ENCODE data around the gene OVOL2.

The OVOL2 gene

DNA sequence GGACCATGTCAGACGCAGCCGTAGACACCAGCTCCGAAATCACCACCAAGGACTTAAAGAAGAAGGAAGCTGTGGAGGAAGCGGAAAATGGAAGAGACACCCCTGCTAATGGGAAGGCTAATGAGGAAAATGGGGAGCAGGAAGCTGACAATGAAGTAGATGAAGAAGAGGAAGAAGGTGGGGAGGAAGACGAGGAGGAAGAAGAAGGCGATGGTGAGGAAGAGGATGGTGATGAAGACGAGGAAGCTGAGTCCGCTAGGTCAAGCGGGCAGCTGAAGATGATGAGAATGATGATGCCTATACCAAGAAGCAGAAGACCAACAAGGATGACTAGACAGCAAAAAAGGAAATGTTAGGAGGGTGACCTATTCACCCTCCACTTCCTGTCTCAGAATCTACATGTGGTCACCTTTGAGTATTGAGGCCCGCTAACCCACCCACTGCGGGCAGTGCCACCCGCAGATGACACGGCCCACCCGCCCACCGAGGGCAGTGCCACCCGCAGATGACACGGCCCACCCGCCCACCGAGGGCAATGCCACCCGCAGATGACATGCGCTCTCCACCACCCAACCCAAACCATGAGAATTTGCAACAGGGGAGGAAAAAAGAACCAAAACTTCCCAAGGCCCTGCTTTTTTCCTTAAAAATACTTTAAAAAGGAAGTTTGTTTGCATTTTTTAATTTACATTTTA lies 45.6 kb downstream of the OVOL2 start:
- DNase-seq, result no peak

DNA sequence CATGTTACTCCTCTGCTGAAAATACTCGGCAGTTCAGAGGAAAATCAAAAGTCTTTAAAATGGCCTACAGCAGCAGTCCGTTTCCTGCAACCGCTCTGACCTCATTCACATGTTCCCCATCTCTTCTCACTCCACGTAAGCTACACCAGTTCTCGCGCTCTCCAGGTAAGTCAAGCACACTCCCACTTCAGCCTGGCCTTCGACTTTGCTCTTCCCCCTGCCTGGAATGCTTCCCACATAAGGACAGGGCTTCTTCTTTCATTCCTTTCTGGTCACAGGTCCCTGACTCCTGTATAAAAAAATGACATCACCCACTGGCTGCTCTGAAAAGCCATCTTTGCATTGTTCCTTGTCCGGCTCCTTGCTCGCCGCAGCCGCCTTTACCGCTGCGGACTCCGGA lies 46.2 kb downstream of the OVOL2 start:
- DNase-seq, result no peak

DNA sequence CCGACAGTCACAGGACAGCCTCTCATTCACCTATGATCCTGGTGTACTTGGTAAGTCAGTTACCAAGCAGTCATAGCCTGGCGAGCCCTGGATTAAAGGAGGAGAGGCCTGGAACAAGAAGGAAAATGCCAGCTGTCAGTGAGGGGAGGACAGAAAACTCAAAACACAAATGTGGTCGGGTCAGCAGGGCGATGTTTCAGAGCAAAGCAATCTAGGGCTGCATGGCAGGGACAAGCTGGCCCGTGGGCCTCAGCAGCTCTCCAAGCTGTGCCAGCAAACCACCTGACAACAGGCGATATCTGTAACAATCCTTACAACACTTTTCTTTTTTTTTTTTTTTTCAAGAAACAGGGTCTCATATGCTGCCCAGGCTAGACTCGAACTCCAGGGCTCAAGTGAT lies 48.6 kb downstream of the OVOL2 start:
- no peak for DNase-seq

DNA sequence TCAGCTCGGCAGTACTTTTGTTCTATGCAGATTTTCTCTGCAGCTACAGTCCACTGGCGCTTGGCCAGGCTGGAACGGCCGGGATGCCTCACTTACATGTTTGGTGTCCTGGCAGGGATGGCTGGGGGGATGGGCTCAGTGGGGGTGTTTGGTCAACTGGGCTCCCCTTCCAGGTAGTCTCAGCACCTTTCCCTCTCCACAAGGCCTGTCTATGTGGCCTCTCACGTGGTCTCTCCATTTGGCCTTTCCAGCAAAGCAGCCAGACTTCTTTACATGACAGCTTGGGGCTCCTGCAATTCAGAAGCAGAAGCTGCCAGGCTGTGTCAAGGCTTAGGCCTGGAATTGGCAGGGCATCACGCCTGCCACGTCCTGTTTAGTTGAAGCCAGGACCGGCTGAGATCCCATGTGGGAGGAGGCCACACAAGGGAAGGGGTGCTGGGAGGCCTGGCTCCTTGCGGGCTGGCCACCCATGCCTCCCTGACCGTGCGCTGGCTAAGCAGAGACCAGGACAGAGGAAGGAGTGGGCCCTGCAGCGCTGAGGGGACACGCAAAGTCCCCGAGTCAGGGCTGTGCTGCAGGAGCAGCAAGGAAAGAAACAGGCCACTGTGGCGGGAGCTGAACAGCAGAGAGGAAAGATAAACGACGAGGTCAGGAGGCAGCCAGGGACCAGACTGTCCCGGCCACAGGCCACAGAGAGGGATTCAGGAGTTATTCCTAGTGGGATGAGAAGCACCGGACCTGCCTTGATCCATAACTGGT lies 50.0 kb downstream of the OVOL2 start:
- DNase-seq, result no peak

DNA sequence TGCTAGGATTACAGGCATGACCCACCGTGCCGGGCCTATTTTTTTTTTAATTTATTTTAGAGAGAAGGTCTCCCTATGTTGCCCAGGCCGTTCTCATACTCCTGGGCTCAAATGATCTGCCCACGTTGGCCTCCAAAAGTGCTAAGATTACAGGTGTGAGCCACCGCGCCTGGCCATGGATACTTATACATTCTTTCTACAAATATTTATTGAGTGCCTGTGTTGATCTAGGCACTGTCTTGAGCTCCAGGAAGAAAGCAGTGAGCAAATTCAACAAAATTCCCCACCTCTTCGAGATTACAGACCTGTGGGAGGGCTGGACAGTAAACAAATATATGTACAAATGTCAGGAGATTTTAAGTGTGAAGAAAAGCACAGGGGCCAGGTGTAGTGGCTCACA lies 51.0 kb downstream of the OVOL2 start:
- DNase-seq, result no peak

DNA sequence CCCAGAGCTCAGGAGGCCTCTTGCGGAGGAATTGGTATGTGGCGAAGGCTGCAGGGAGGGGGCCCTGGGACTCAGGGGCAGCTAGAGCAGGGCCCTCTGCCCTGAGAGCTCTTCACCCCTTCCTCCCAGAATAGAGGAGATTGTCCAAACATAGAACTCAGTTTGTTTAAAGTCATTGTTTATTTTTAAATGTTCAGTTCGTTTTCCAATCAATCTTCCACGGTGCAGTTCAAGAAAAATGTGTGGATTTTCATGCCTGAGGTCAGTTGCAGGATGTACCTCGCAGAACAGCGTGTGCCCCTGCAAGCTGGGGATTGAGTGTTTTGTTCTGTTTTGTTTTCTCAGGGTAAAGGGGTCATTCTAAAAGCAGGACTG lies 51.7 kb downstream of the OVOL2 start:
- no peak for DNase-seq

DNA sequence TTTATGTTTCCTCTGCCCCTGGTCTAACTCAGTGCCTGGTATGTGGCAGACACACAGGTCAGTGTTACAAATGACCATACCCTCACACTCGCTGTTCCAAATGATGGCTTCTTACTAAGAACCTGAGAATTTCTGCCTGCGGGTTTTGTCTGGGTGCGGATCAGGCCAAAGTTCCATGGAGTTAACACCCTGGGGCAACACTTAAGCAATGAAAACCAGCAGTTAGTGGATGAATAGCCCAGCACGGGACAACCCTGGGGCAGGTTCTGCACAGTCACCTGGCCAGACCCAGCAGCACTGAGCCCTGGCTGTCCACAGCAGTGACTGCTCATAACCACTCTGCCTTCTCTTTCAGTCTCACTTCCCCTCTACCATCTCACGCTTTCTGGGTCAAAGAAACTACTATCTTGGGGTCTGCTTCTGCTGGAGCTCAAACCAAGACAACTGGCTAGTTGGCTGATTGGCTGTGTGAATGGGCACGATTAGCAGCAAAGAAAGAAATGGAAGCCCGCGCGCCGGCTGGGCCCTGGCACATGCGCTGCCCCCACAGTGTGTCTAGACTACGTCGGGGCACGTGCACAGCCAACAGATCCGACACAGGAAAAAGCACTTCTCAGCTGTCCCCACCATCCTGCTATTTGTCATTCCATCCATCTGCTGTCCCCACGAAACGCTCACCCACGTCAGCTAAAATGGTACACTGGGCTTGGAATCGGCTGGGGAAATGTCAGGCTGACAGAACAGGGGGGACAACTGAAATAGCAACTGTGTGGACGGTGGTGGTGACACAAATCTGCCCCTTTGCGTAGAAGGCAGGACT lies 52.3 kb downstream of the OVOL2 start:
- no peak for DNase-seq

DNA sequence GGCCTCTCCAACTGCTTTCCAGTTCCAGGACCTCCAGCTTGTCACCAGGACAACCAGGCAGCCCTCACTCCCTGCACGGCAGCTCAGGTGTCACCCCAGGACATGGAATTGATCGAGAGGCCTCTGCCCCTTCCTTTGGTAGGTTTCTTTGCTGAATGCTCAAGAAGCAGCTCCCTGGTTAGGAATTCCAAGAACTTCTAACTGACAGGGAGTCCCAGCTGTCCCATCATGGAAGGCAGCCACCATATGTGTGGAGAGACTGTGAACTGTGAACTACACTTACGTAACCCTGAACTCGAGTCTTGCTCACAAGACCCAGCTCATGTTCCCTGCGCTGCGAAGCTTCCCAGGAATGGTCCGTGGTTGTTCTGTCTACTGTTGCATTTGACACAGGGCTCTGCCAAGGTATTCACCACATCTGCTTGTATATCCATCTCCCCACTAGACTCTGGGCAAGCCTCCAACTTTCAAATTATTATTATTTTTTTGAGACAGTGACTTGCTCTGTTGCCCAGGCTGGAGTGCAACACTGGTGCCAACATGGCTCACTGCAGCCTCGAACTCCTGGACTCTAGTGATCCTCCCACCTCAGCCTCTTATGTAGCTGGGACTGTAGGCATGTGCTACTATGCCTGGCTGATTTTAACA lies 53.2 kb downstream of the OVOL2 start:
- DNase-seq, result no peak

DNA sequence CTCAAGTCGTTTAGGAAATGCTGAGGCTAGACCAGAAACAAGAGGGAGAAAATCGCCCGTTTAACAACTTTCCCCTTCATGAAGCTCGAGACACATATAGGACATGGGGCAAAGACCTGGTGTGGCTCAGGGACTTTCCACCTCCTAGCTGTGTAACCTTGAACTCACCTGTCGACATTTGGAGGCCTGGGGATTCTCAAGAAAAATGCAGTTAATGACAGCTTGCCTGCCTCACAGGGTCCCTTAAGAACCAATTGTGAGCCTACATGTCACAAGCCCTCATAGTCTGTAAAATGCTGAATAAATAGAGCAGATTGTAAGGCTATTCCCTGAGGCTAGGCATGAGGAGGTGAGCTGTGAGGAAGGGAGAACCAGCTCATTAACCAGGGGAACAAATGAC lies 53.8 kb downstream of the OVOL2 start:
- no peak for DNase-seq

DNA sequence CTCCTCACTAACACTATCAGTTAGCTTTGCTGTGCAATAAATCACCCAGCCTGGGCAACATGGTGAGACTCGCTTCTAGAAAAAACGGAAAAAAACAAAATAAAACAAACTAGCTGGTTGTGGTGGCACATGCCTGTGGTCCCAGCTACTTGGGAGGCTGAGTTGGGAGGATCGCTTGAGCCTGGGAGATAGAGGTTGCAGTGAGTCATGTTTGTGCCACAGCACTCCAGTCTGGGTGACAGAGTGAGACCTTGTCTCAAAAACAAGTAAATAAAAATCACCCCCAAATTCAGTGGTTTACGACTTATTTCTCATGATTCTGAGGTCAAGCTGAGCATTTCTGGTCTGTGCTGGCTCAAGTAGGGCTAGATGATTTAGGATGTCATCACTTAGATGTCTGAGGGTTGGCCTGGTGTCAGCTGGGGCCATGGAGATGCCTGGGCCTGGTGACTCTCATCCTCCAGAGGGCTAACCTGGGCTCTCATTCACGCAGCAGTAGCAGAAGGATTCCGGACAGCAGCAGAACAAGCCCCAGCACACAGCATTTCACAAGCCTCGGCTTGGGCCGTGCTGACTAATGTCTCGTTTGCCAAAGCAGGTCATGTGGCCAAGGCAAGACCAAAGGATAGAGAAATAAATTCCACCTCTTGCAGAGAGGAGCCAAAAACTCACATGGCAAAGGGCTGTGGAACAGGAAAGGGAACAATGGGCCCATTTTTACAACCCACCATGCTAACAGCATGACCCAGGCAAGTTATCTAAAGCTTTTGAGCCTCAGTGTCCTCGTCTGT lies 56.4 kb downstream of the OVOL2 start:
- no peak for DNase-seq

DNA sequence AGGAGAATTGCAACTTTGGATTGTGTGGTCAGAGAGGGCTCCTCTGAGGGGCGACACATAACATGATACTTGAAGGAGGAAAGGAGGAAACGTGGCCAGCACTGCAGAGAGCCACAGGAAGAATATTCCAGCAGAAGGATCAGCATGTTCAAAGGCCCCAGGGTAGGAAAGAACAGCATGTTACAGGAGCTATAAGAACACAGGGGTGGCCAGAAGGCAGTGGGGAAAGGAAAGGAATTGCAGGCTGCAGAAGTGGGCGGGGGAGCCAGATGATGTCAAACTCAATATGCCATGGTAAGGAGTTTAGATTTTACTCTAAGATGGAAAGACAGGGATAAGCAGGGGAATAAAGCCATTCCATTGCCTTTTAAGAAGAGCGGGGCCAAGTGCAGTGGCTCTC lies 58.1 kb downstream of the OVOL2 start:
- DNase-seq, result no peak

DNA sequence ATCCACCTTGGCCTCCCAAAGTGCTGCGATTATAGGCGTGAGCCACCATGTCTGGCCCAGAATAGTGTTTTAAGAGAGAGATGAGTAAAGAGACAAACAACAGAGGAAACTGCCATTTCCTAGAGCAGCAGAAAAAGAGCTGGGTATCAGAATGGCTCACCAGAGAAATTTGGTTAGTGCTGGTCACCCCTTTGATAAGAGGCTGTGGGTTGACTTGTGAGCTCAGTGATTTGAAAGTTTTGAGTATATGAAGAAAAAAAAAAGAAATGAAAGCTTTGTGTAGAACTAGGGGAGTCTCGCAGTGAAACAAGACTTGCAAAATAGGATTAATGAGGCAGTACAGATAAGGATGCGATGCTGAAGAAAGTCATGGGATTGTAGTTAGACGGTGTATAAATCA lies 59.3 kb downstream of the OVOL2 start:
- DNase-seq, result no peak

DNA sequence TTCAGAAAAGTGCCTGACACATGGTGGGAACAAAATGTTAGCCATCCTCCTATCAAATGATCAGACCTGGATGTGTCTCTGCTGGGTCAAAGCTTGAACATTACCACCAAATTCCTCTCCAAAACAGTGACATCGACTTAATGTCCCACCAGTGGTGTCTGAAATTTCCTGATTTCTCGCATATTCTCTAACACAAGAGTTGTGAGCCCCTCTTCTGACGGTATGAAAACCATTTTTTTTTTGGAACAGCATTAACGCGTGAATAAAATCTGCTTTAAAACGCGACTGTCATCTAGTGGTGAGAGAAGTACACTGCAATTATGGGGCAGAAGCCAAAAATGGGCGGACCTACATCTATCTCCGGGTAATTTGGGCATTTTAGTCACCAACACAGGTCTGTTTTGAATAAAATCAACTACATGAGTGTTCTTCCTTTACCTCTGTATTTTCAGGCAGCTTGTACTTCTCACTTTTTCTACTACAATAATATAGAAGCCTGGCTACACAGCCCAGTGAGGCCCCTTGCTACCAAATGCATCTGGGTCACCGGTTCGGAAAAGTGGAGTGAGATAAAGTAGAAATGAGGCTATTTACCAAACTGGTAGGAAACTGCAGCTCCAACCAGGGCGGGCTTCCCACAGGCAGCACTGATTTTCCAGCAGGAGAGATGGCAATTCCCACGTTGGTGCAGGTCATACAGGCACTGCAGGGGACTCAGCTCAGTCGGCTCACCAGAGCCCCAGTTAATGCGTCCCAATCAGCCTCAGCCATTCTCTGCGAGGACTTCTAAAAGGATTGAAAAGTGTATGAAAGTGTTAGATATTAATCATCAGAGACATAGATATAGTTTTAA lies 61.5 kb downstream of the OVOL2 start:
- DNase-seq, result no peak

DNA sequence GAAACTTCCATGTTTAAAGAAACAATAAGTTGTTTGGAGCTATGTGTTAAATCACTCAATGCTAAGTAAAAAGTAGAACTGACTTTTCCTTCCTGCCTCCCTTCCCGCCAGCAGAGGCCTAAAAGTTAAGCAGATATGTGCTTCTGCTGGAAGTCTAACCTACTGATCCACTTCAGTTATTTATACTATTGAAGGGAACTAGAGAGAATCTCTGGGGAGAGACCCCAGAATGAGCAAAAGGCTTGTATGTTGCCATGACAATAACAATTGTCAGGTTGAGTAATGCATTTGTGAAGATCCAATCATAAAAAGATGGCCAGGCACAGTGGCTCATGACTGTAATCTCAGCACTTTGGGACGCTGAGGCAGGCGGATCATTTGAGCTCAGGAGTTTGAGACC lies 64.2 kb downstream of the OVOL2 start:
- no peak for DNase-seq

DNA sequence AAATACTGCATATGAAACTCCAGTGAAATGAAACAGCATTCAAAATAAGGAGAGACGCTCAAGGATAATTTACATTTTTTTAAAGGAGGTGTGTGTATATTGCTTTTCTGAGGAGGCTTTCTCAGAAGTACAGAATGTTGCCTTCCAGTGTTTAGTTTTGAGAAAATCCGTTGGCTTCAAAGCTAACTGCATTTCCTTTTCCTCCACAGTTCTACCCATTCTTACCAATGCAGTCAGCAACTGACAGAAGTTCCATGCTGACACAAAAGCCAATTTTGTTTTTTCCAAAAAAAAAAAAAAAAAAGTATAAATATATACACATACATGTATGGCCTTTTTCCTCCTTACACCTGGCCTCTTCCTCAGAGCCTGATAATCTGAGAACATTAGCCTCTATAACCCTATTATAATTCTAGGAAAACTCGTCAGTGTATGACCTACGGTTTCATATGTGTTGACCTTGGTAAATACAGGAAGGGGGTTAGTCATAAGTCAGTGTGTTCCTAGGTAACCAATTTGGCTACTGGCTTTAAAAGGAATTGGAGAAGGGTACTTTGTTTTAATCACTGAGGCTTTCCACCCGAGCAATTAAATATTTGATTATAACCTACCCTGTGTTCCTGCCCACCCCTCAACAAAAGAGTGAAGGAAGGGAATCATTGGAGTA lies 64.7 kb downstream of the OVOL2 start:
- DNase-seq, result no peak

DNA sequence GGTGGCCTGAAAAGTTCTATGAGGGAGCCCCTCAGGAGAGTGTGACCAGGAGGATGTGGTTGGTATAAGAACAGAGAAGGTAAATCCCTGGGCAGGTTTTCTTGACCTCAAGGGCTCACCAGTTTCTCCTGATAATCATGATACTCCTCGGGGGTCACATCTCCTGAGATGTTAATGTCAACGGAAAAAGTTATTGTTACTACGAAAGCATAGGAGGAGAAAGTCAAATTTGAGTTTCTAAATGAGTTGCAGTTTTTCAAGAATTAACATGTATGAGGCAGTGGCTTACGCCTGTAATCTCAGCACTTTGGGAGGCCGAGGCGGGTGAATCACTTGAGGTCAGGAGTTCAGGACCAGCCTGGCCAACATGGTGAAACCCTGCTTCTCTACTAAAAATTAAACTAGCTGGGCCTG lies 65.5 kb downstream of the OVOL2 start:
- no peak for DNase-seq

DNA sequence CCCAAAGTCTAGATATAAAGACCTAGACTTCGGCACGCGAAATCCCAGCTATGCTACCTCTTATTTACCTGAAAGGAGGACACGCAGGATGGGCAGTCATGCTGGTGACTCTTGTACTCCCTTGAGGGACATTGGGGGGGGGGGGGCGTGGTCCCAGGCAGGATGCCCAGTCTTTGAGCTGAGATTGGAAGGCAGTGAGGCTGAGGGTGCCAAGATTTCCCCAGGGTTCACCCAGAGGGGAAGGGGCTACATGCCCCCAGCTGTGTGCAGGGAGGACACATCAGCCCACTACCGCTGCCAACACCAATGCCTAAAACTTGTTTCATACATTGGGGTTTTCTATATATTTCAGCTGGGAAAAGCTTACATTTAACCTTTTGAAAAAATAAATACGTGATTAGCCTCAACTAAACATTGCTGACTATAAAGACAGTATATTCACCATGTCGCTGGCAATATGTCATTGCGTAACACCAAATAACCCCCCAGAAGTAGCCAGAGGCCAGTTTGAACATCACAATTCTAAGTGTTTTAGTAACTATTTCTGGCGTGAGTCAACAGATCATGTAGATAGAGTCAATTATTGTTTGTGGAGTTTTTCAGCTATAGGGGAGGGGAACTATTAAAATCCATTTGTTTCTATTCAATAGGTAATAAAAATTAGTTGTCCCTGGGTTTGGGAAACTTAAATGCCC lies 67.3 kb downstream of the OVOL2 start:
- DNase-seq, result no peak

DNA sequence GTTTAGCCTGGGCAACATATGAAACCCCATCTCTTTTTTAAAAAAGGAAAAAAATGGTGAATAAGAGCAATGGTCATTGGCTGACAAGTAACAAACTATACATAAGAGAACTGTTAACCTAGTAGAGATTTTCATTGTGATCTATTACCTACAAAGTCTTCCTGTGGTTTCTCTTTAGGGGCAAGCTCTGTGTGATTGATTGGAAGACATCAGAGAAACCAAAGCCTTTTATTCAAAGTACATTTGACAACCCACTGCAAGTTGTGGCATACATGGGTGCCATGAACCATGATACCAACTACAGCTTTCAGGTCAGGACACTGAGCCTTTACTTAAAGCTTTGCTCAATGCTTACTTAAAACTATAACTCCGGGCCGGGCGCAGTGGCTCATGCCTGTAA lies 69.7 kb downstream of the OVOL2 start:
- no peak for DNase-seq

DNA sequence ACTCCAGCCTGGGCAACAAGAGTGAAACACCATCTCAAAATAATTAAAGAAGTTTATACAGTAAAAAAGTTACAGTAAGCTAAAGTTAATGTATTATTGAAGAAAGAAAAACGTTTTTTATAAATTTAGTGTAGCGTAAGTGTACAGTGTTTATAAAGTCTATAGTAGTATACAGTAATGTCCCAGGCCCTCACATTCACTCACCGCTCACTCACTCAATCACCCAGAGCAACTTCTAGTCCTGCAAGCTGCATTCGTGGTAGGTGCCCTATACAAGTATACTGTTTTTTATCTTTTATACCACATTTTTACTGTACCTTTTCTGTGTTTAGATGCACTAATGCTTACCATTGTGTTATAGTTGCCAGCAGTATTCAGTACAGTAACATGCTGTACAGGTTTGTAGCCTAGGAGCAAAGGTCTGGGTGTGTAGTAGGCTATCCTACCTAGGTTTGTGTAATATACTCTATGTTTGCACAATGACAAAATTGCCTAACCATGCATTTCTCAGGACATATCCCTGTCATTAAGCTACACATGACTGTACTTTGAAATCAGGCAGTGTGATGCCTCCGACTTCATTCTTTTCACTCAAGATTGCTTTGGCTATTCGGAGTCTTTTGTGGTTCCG lies 72.2 kb downstream of the OVOL2 start:
- DNase-seq, result no peak

DNA sequence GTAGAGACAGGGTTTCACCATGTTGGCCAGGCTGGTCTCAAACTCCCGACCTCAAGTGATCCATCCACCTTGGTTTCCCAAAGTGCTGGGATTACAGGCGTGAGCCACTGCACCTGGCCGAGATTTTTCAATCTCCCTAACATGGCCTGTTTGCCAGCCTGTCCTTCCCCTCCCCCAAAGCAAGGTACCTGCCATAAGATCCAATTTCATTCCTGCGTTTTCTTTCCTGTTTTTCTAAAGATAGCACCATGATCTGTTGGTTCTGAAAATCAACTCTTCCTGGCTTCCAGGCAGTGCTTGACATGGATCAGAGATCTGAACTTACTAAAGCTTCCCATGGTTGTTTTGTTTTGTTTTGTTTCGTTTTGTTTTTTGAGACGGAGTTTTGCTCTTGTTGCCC lies 81.4 kb downstream of the OVOL2 start:
- no peak for DNase-seq

All from NCI-H187 (cell line).